NCI-H524 (cell line): ENCODE data around the gene CATSPERB.
A peak's percentile ranks its signal among the peaks of the same experiment; 100 is the strongest.
"Not testable (repeated sequence)": the region's sequence is repeated elsewhere in the genome, so short reads cannot be mapped to it uniquely, and the experiment has no call there.

ENCODE experiments used
- DNase-seq, 2 experiments: peaks; one replicate each; lab custom pipeline; 2025; lab: John Stamatoyannopoulos, UW

Gene CATSPERB

GRCh38 chr14:91731986-91732385 is at the start of gene CATSPERB:
Gene CATSPERB (minus strand): TSS chr14:91732086. CDS start chr14:91729479, 2,607 bp downstream.
- DNase-seq, result no peak

- no peak for DNase-seq
These were observed 48.6 kb upstream of the CATSPERB start for GRCh38 chr14:91780452-91780851.

- no peak for DNase-seq
These were observed 46.3 kb upstream of the CATSPERB start for GRCh38 chr14:91778217-91778616.

- no peak for DNase-seq
These were observed 42.5 kb upstream of the CATSPERB start for GRCh38 chr14:91774140-91775096.

GRCh38 chr14:91770185-91770584 is 38.3 kb upstream of the CATSPERB start:
- no peak for DNase-seq

- no peak for DNase-seq
These were observed 23.8 kb upstream of the CATSPERB start for GRCh38 chr14:91755570-91756295.

- DNase-seq, result peak in 1 of 2 experiments; percentile 31
These were observed 22.9 kb upstream of the CATSPERB start for GRCh38 chr14:91754819-91755218.

GRCh38 chr14:91754185-91754584 is 22.3 kb upstream of the CATSPERB start:
- DNase-seq, result no peak

- DNase-seq, result peak in 1 of 2 experiments; percentile 25
These were observed 21.7 kb upstream of the CATSPERB start for GRCh38 chr14:91753501-91754128.

- no peak for DNase-seq
These were observed 21.1 kb upstream of the CATSPERB start for GRCh38 chr14:91752961-91753360.

- DNase-seq, result no peak
These were observed 19.8 kb upstream of the CATSPERB start for GRCh38 chr14:91751719-91752118.

GRCh38 chr14:91750634-91751198 is 18.8 kb upstream of the CATSPERB start:
- no peak for DNase-seq

- DNase-seq, result peak; percentile 20 to 79
These were observed 18.0 kb upstream of the CATSPERB start for GRCh38 chr14:91749868-91750267.

GRCh38 chr14:91748049-91748448 is 16.2 kb upstream of the CATSPERB start:
- no peak for DNase-seq

- DNase-seq, result no peak
These were observed 13.5 kb upstream of the CATSPERB start for GRCh38 chr14:91745344-91745743.

GRCh38 chr14:91744068-91744480 is 12.2 kb upstream of the CATSPERB start:
- DNase-seq, result peak in 1 of 2 experiments; percentile 28

- no peak for DNase-seq
These were observed 11.4 kb upstream of the CATSPERB start for GRCh38 chr14:91743305-91743653.

- no peak for DNase-seq
These were observed 10.9 kb upstream of the CATSPERB start for GRCh38 chr14:91742621-91743304.

- not testable (repeated sequence) for DNase-seq
These were observed 8.0 kb upstream of the CATSPERB start for GRCh38 chr14:91739867-91740266.

- DNase-seq, result no peak
These were observed 5.7 kb upstream of the CATSPERB start for GRCh38 chr14:91737619-91738018.

GRCh38 chr14:91732859-91733477 is 1.1 kb upstream of the CATSPERB start:
- DNase-seq, result no peak
